Panc1 (cell line): ENCODE measurements around the gene LMF1. TPM values are rescaled to one million over a fixed set of nuclear protein-coding genes. Genes with fewer than 3 reads are reported as not detected.

Experiments used
- ATAC-seq: fragments of 200-7000 bp; cut with Tn5 transposase; 2 replicates; pipeline ENCODE4 v1.9.1; 2020; ENCODE audit warnings: mild to moderate bottlenecking, moderate library complexity
- BruUV-seq: library from RNA; stranded (reverse); fragments of 400-500 nt; replicated peaks from 2 replicates; lab custom pipeline; 2021; lab: Mats Ljungman, UMichigan
- CTCF ChIA-PET: fragments of 300-600 bp; sonication (Branson Sonifier 250); formaldehyde crosslinking; loops from one replicate; lab custom pipeline; 2022; ENCODE audit warnings: antibody characterized with exemption; lab: Charles Lee
- POLR2A ChIA-PET: fragments of 300-600 bp; sonication (Branson Sonifier 250); formaldehyde crosslinking; loops from one replicate; lab custom pipeline; 2022; ENCODE audit warnings: antibody characterized with exemption; lab: Charles Lee
- DNase-seq: peaks from one replicate; pipeline ENCODE4 v3.0.0-alpha.2; 2010; ENCODE audit warnings: low read depth, low spot score
- H3K27ac ChIP-seq: 2 replicates; pipeline ENCODE4 v1.5.1; 2011; ENCODE audit warnings: mild to moderate bottlenecking, low read length, inconsistent platforms
- H3K27me3 ChIP-seq: fragments of 200-500 bp; sonication (Bioruptor generic); 2 replicates; pipeline ENCODE4 v1.6.0; 2014; ENCODE audit warnings: low read length, inconsistent platforms; ENCODE audit not compliant: control insufficient read depth, insufficient read depth
- H3K36me3 ChIP-seq: fragments of 200-500 bp; sonication (Bioruptor generic); 2 replicates; pipeline ENCODE4 v1.5.1; 2014; ENCODE audit warnings: inconsistent platforms, mild to moderate bottlenecking, low read length, moderate library complexity; ENCODE audit not compliant: control insufficient read depth, insufficient read depth
- H3K4me1 ChIP-seq: 2 replicates; pipeline ENCODE4 v1.5.1; 2011; ENCODE audit warnings: inconsistent platforms, mild to moderate bottlenecking, low read length, moderate library complexity; ENCODE audit not compliant: control insufficient read depth, insufficient read depth
- H3K4me3 ChIP-seq, 2 experiments: 2 replicates each; pipeline ENCODE4 v1.5.1; 2011 to 2012; ENCODE audit warnings: low read depth in 2 of 2, low read length in 2 of 2, mild to moderate bottlenecking in 2 of 2, inconsistent platforms in 1 of 2, moderate library complexity in 1 of 2
- H3K9me3 ChIP-seq: fragments of 200-500 bp; sonication (Bioruptor generic); 2 replicates; pipeline ENCODE4 v1.5.1; 2014; ENCODE audit warnings: low read depth, mild to moderate bottlenecking, inconsistent platforms, low read length, moderate library complexity; ENCODE audit not compliant: control insufficient read depth, insufficient read depth
- POLR2AphosphoS5 ChIP-seq: IDR thresholded peaks from 2 replicates; pipeline ENCODE4 v1.6.1; 2012; ENCODE audit warnings: mild to moderate bottlenecking, low read depth, low read length, moderate library complexity
- SIN3A ChIP-seq: IDR thresholded peaks from 2 replicates; pipeline ENCODE4 v1.6.1; 2012; ENCODE audit warnings: low read depth, mild to moderate bottlenecking, low read length, moderate library complexity, borderline replicate concordance; ENCODE audit not compliant: insufficient read depth
- TCF7L2 ChIP-seq: IDR thresholded peaks from 2 replicates; pipeline ENCODE4 v1.6.1; 2011; ENCODE audit warnings: mild to moderate bottlenecking, low read depth, low read length, inconsistent platforms
- in situ Hi-C: cut with HindIII; loops from 2 replicates; pipeline ENCODE4 v1.10.0; 2016; ENCODE audit warnings: low sequenced_read_pairs, low pct_unique_long_range_greater_than_20kb
- intact Hi-C: fragments of 100-400 bp; cut with micrococcal nuclease; formaldehyde crosslinking; loops from one replicate; pipeline ENCODE4 v1.10.0; 2022; ENCODE audit not compliant: unreplicated experiment
- total RNA-seq: library from RNA; stranded (reverse); gene quantifications from one replicate; pipeline ENCODE4 v1.2.1, GENCODE V29; 2021; ENCODE audit not compliant: unreplicated experiment
- TF ChIP-seq, protein P1 (sequence below), 2 experiments: IDR thresholded peaks; 2 replicates each; pipeline ENCODE4 v1.6.1; 2011 to 2012; ENCODE audit warnings: low read depth in 2 of 2, control low read depth in 1 of 2, low read length in 1 of 2, mild to moderate bottlenecking in 1 of 2, moderate library complexity in 1 of 2; ENCODE audit not compliant: insufficient read depth in 1 of 2
- TF ChIP-seq, protein P2 (sequence below): fragments of 450-650 bp; IDR thresholded peaks from 2 replicates; pipeline ENCODE4 v1.5.1; 2017; ENCODE audit warnings: mild to moderate bottlenecking

Gene LMF1
- total RNA-seq, 1 experiment from 2014 or later: 24.3 TPM

DNA sequence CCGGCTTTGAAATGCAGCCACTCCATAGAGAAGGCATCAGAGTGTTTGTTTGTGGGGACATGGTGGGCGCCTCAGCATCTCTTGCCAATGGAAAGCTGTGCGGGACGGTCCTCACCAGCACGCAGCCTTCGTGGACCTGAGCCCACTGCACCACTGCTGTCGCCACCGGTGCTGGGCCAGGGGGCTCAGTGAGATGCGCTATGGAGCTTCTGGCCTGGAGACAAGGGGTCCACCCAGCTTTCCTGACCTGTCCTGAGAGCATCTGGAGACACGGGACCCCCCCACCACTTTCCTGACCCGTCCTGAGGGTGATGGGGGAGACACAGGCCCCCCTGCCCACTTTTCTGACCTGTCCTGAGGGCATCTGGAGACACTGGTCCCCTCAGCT is 79.4 kb downstream of the LMF1 start:
- Histone ChIP-seq H3K9me3 (no peaks in the 10 kb centered on the region), H3K4me3 (no peak overlapping the region), H3K4me1 (no peaks in the 10 kb centered on the region), H3K36me3 (no peaks in the 10 kb centered on the region), H3K27me3 (no peaks in the 10 kb centered on the region), H3K27ac (no peak overlapping the region)
- in situ Hi-C loops (no loop called here), intact Hi-C loops (no loop called here)
- no TSS peak for BruUV-seq
- DNase-seq (no peak), ATAC-seq (no peak)
- CTCF ChIA-PET: no interaction called here
- POLR2A ChIA-PET: no interaction called here
- TF ChIP-seq TCF7L2: no peak
- TF ChIP-seq, protein P1, sequence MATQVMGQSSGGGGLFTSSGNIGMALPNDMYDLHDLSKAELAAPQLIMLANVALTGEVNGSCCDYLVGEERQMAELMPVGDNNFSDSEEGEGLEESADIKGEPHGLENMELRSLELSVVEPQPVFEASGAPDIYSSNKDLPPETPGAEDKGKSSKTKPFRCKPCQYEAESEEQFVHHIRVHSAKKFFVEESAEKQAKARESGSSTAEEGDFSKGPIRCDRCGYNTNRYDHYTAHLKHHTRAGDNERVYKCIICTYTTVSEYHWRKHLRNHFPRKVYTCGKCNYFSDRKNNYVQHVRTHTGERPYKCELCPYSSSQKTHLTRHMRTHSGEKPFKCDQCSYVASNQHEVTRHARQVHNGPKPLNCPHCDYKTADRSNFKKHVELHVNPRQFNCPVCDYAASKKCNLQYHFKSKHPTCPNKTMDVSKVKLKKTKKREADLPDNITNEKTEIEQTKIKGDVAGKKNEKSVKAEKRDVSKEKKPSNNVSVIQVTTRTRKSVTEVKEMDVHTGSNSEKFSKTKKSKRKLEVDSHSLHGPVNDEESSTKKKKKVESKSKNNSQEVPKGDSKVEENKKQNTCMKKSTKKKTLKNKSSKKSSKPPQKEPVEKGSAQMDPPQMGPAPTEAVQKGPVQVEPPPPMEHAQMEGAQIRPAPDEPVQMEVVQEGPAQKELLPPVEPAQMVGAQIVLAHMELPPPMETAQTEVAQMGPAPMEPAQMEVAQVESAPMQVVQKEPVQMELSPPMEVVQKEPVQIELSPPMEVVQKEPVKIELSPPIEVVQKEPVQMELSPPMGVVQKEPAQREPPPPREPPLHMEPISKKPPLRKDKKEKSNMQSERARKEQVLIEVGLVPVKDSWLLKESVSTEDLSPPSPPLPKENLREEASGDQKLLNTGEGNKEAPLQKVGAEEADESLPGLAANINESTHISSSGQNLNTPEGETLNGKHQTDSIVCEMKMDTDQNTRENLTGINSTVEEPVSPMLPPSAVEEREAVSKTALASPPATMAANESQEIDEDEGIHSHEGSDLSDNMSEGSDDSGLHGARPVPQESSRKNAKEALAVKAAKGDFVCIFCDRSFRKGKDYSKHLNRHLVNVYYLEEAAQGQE (IDR thresholded peaks at IDR 0.05; ENCODE audit: insufficient read depth in 1 of 2, low read depth in 2 of 2, low read length in 1 of 2): no peak
- no peak for TF ChIP-seq SIN3A
- no peak for TF ChIP-seq POLR2AphosphoS5
- TF ChIP-seq, protein P2, sequence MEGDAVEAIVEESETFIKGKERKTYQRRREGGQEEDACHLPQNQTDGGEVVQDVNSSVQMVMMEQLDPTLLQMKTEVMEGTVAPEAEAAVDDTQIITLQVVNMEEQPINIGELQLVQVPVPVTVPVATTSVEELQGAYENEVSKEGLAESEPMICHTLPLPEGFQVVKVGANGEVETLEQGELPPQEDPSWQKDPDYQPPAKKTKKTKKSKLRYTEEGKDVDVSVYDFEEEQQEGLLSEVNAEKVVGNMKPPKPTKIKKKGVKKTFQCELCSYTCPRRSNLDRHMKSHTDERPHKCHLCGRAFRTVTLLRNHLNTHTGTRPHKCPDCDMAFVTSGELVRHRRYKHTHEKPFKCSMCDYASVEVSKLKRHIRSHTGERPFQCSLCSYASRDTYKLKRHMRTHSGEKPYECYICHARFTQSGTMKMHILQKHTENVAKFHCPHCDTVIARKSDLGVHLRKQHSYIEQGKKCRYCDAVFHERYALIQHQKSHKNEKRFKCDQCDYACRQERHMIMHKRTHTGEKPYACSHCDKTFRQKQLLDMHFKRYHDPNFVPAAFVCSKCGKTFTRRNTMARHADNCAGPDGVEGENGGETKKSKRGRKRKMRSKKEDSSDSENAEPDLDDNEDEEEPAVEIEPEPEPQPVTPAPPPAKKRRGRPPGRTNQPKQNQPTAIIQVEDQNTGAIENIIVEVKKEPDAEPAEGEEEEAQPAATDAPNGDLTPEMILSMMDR: no peak

DNA sequence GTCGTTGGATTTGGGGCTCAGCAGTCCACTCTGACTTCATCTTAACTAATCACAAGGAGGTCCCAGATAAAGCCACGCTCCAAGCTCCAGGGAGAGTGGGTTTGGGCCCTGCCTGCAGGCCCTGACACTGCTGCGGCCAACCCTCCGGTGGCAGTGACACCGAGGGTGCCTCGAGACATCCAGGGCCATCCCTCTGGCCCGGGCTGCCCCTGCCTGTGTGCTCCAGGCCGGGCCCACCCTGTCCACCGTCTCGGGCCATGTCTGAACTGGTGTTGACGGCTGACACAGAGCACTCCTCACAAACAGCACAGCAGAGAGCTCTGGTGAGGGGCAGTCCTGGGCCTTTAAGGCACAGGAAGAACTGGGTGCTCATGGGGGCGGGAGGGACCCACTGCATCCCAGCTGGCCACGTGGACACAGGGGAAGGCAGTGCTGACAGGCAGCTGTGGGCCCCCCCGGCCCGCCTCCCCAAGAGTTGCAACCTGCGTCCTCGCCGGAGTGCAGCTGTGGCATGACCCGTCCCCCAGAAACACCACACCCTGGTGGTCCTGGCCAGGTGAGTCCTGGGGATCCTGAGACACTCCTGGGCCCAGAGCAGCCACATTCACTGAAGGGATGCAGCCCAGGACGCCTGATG is 80.0 kb downstream of the LMF1 start:
- H3K36me3 ChIP-seq: no peaks in the 10 kb centered on the region
- intact Hi-C loops: no loop called here
- CTCF ChIA-PET: interaction anchor here (0.6 kb wide), 1 partner anchor 8 kb away, joined by 3 read pairs; no protein-coding TSS in a partner anchor
- no peaks in the 10 kb centered on the region for H3K9me3 ChIP-seq
- H3K4me1 ChIP-seq: no peaks in the 10 kb centered on the region
- no peak for TF ChIP-seq SIN3A
- TF ChIP-seq, protein P2: no peak
- TF ChIP-seq, protein P1 (IDR thresholded peaks at IDR 0.05; ENCODE audit: insufficient read depth in 1 of 2, low read depth in 2 of 2, low read length in 1 of 2): no peak
- TF ChIP-seq POLR2AphosphoS5: no peak
- in situ Hi-C loops: no loop called here
- H3K4me3 ChIP-seq: no peak overlapping the region
- POLR2A ChIA-PET: no interaction called here
- BruUV-seq: no TSS peak
- no peaks in the 10 kb centered on the region for H3K27me3 ChIP-seq
- H3K27ac ChIP-seq: no peak overlapping the region
- DNase-seq: no peak
- no peak for ATAC-seq
